Ascending aorta (tissue), 2 donors: ENCODE results near the gene KIDINS220. TPM values are rescaled to one million over a fixed set of nuclear protein-coding genes. Genes with fewer than 3 reads are reported as not detected.

Source experiments
- DNase-seq, 2 donors: peaks; one replicate each; pipeline ENCODE4 v3.0.0-alpha.2; 2019; ENCODE audit warnings: low spot score in 2 of 2
- H3K27ac ChIP-seq, 2 donors: fragments of 200-600 bp; sonication (generic); one replicate each; pipeline ENCODE4 v1.5.1; 2016 to 2017; ENCODE audit warnings: mild to moderate bottlenecking in 1 of 2
- H3K27me3 ChIP-seq: fragments of 200-600 bp; sonication (generic); one replicate; pipeline ENCODE4 v1.5.1; 2017
- H3K36me3 ChIP-seq, 2 donors: fragments of 200-600 bp; sonication (generic); one replicate each; pipeline ENCODE4 v1.5.1; 2016
- H3K4me1 ChIP-seq, 2 donors: fragments of 200-600 bp; sonication (generic); one replicate each; pipeline ENCODE4 v1.5.1; 2016 to 2017; ENCODE audit warnings: mild to moderate bottlenecking in 1 of 2
- H3K4me3 ChIP-seq, 2 donors: fragments of 200-600 bp; sonication (generic); one replicate each; pipeline ENCODE4 v1.5.1; 2016 to 2017; ENCODE audit warnings: mild to moderate bottlenecking in 1 of 2
- H3K9me3 ChIP-seq, 2 donors: fragments of 200-600 bp; sonication (generic); one replicate each; pipeline ENCODE4 v1.5.1; 2016
- CTCF ChIP-seq, 3 experiments: fragments of 200-600 bp in 2 of 3; fragments of 450-650 bp in 1 of 3; sonication (generic) in 2 of 3; IDR thresholded peaks; one replicate each; pipeline ENCODE4 v1.5.1; 2016 to 2019; ENCODE audit warnings: antibody characterized with exemption in 3 of 3, mild to moderate bottlenecking in 1 of 3, moderate library complexity in 1 of 3
- intact Hi-C: fragments of 100-400 bp; cut with DNase I; formaldehyde crosslinking; loops from one replicate; pipeline ENCODE4 v1.15.1; 2023
- total RNA-seq: library from RNA; depleted of rRNA; stranded (reverse); fragments of >200 nt; gene quantifications from one replicate; pipeline ENCODE4 v1.1.0, GENCODE V29; 2016

KIDINS220 gene
- total RNA-seq, 1 donor from 2014 or later = 59.1 TPM

DNA sequence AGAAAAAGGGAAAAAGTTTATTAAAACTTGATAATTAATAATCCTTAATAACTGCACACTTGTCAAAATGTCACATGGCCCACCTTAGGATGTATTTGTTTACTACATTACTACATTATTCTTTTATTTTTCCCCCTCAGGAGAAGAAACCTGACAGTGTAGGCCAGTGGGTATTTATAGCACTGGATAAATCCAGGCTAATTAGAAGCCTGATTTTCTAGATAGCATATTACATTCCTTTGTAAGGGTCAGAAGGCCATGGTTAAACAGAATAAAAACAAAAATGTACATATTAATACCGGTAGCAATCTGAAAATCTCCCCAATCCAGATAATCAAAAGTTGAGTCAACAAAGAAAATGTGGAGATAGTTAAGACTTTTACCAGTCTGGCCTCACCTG lies 21.5 kb upstream of the KIDINS220 start:
- peaks cover 0 to 5% of the 10 kb centered on the region in 2 donors for H3K36me3 ChIP-seq
- H3K4me1 ChIP-seq = no peaks in the 10 kb centered on the region
- H3K27ac ChIP-seq = no peak overlapping the region
- DNase-seq = no peak
- intact Hi-C loops = no loop called here
- H3K9me3 ChIP-seq = no peaks in the 10 kb centered on the region
- no peak for TF ChIP-seq CTCF (IDR thresholded peaks at IDR 0.05)
- no peak overlapping the region for H3K4me3 ChIP-seq
- no peaks in the 10 kb centered on the region for H3K27me3 ChIP-seq

DNA sequence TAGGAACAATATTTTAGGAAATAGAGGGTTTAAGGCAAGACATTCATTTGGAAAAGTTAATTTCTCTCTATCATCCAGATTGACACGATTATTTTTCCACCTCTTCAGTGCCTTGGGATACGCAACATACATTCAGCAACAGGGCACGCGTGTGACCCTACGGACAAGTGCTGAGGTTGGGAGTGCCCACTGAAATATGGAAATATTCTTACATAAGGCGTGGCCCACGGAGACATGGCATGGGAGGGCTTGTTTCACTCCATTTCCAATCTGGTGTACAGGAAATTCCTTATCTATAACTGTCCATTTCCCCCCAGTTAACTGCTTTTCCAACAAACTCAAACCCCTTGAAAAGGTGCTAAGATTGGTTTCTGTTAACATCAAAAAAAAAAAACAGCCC lies 20.9 kb upstream of the KIDINS220 start:
- intact Hi-C loops = no loop called here
- TF ChIP-seq CTCF (IDR thresholded peaks at IDR 0.05) = no peak
- H3K27me3 ChIP-seq = no peaks in the 10 kb centered on the region
- H3K36me3 ChIP-seq = no peaks in the 10 kb centered on the region
- H3K4me3 ChIP-seq = no peak overlapping the region
- H3K27ac ChIP-seq = no peak overlapping the region
- H3K4me1 ChIP-seq = no peaks in the 10 kb centered on the region
- no peaks in the 10 kb centered on the region for H3K9me3 ChIP-seq
- DNase-seq = no peak

DNA sequence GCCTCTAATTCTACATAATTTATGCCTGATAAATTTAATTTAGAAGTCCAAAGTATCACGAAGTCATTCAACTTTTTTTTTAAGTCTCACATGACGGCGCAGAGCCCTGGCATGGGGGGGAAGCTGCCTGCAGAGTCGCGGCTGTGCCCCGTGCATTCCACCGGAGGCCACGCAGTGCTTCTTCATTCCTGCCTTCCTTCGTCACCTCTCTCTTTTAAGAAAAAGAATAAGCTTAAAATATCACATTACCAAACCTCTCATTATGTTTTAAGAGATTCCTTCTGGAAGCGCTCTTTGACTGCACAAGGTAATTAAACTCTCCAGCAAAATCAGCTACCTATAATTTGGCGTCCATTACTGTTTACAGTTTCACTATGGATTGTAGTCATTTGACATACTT lies 20.3 kb upstream of the KIDINS220 start:
- Histone ChIP-seq H3K4me1 (no peaks in the 10 kb centered on the region), H3K36me3 (no peaks in the 10 kb centered on the region), H3K9me3 (no peaks in the 10 kb centered on the region), H3K27me3 (no peaks in the 10 kb centered on the region), H3K27ac (no peak overlapping the region), H3K4me3 (no peak overlapping the region)
- no peak for TF ChIP-seq CTCF (IDR thresholded peaks at IDR 0.05)
- intact Hi-C loops = no loop called here
- DNase-seq = no peak

DNA sequence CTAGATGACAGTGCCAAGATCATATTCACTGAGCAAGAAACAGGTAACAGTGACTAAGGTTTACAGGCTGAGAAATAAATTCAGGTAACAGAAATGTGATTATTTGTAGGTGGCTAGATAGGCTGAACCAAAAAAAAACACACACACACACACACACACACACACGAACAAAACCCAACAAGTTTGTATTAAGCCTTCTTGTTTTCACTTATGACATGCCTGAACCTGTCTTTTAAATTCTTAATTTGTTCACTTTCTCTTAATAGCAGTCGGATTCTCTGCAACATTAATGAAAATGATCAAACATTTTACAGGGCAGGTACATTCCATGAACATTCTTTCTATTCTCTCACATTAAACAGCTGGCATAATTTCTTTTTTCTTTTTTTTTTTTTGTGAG lies 18.8 kb upstream of the KIDINS220 start:
- Histone ChIP-seq H3K36me3 (no peaks in the 10 kb centered on the region), H3K27me3 (no peaks in the 10 kb centered on the region), H3K27ac (no peak overlapping the region), H3K9me3 (no peaks in the 10 kb centered on the region), H3K4me3 (no peak overlapping the region), H3K4me1 (no peaks in the 10 kb centered on the region)
- TF ChIP-seq CTCF (IDR thresholded peaks at IDR 0.05) = no peak
- intact Hi-C loops = no loop called here
- DNase-seq = no peak

GRCh38 chr2:8855010-8855409 lies 17.6 kb upstream of the KIDINS220 start:
- Histone ChIP-seq H3K9me3 (no peaks in the 10 kb centered on the region), H3K4me1 (no peaks in the 10 kb centered on the region), H3K4me3 (no peak overlapping the region), H3K36me3 (no peaks in the 10 kb centered on the region), H3K27me3 (no peaks in the 10 kb centered on the region), H3K27ac (no peak overlapping the region)
- DNase-seq = no peak
- TF ChIP-seq CTCF (IDR thresholded peaks at IDR 0.05) = no peak
- intact Hi-C loops = no loop called here

DNA sequence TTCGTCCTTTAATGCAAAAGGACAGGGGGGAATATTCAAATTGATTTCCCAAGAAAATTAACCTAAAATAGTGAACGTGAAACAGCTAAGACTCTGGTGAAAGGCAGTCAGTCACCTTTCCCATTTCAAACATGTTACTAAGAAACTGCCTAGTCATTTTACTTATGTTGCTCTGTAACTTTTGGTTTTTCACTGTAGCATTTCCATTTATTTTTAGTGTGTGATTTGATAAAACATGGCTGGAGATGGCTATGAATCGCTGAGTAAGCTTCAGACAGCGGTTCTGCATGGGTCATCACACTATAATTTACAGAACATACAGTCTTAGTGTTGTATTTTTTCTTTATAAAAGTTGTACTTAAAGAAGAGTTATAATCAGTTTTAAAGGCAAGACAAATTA lies 16.0 kb upstream of the KIDINS220 start:
- Histone ChIP-seq H3K4me3 (no peak overlapping the region), H3K36me3 (no peaks in the 10 kb centered on the region), H3K27me3 (no peaks in the 10 kb centered on the region), H3K27ac (no peak overlapping the region), H3K4me1 (no peaks in the 10 kb centered on the region), H3K9me3 (no peaks in the 10 kb centered on the region)
- no peak for DNase-seq
- no peak for TF ChIP-seq CTCF (IDR thresholded peaks at IDR 0.05)
- intact Hi-C loops = no loop called here
